Dedifferentiated amniotic fluid mesenchymal stem cell (primary cell): Measurements from ENCODE around the gene NDUFA6.

Experiments
- DNase-seq: peaks from one replicate; pipeline ENCODE4 v3.0.0-alpha.2; 2016; ENCODE audit errors: extremely low spot score

NDUFA6 gene

DNA sequence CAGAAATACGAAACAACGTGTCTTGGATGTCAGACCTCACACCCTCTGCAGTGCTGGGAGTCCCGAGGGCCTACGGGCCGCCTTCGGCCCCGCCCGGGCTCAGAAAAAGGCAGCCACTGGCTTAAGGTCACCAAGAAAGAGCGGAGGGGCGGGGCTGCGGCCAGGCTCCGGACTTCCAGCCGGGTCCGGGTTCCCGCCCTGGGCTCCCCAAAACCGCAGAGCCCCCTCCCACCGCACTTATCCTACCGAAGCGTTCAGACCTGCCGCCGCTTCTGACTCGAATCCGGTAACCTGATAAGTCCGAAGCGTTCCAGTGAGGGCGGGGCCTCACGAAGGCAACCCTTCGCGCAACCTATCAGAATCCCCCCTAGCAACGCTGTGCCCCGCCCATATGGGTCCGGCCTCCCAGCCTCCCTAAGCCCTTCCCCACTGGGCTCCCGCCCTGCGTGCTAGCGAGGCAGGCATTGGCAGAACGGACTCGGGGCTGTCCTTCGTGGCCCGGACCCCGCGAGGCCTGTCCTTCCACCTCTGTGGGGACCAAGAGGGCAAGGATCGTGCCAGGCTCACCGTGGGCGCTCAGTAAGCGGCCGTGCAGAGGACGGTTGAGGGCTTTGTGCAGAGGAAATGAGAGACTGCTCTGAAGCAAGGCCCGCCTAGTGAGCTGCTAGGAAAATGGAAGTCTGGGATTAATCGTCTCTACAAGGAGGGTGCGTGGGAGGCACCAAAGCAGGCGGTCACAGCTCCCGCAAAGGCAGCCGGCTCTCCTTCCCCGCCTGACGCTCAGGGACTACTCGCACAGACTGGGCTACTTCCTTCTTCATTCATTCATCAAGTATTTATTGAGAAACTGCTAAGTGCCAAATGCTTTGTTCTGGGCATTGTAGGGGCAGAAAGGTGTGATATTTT, 19.8 kb downstream of the NDUFA6 start, which contains the start of gene NAGA:
NAGA (minus strand) TSS at position 296 of the 906 bp plus-strand sequence. CDS start 515 bp downstream, outside the sequence.
- peak; percentile 94 for DNase-seq

DNA sequence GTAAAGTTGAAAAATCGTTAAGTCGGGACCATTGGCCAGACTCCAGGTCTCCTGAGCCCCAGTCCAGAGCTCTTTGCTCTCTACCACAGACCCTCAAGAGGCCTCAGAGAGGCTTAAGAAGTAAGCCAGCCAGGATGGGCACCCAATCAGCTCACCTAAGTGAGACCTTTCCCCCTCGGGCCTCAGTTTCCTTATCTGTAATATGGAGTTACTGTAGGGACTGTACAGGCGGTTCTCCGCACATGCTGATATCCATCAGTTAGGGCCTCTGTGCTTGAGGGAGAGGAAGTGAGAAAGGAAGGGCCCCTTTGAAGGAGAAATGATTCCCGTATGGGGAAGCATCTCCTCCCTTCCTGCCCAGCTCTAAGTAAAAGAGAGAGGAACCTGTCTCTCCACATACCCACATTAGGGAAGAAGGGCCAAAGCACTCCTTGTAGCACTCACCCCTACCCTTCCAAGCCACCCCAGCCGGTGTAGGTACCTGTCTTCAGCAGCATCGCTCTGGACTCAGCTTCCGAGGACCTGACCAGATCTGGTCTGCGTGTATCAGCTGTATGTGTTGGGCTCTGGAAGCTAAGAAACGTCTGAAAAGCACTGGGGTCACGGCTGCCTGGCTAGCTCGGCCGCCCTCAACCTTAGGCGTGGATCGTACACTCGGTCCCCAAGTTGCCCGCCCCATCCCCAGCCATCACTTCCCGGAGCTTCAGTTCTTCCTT, 20.6 kb downstream of the NDUFA6 start:
- DNase-seq = no peak

DNA sequence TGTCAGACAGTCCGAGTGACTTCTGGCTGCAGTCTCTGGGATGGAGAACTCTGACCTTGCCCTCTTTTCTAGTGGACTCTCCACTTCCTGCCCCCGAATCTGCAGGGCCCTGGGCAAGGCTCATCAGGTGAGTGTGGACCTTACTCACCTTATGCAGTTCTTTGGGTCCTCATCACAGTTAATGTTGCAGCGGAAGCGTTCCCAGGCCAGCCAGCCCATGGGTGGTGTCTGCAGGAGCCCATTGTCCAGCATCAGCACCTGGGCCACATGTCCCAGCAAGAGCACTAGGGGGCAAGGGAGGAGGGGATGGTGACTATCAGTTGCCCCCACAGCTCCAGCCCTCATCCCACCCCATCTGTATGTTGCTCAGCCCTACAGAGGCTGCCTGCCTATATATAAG, 22.3 kb downstream of the NDUFA6 start:
- DNase-seq = no peak

DNA sequence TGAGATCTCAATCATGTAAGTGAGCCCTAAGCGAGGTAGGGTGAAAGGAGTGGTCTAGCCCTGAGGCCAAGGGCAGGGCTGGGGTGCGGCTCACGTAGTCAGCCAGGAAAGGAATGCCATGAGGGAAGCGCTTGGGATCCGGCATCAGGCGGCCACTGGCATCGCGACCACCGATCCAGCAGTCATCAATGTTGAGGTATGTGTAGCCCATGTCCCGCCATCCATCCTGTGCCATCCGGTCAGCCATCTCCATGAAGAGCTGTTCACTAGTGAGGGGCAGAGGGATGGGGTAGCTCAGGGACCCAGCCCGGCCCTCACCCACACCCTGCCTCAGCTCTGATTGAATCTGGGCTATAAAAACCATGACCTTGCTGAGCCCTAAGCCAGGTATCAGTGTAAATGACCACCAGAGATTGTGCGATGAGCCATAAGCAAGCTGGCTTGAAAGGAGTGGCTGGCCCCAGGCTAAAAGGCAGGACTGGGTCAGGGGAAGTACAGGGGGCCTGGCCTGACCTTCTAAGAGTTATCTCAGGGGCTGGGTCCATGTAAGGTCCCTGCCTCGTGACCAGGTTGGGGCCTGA, 22.8 kb downstream of the NDUFA6 start:
- DNase-seq = no peak

DNA sequence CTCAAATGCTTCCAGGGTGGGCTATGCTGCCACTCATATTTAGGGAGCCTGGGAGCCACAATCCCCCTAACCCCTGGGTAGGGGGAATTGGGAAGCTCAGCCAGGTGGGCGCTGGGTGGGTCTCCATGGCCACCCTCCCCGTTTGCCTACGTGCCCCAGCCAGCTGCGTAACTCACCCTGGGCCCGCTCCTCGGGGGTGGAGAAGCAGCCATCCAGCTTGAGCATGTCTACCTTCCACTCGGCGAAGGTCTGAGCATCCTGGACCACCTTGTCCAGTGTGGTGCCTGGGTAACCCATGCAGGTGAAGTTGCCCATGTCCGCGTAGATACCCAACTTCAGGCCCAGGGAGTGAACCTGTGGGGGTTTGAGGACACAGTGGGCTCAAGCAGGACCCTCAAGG, 23.6 kb downstream of the NDUFA6 start:
- DNase-seq = no peak

DNA sequence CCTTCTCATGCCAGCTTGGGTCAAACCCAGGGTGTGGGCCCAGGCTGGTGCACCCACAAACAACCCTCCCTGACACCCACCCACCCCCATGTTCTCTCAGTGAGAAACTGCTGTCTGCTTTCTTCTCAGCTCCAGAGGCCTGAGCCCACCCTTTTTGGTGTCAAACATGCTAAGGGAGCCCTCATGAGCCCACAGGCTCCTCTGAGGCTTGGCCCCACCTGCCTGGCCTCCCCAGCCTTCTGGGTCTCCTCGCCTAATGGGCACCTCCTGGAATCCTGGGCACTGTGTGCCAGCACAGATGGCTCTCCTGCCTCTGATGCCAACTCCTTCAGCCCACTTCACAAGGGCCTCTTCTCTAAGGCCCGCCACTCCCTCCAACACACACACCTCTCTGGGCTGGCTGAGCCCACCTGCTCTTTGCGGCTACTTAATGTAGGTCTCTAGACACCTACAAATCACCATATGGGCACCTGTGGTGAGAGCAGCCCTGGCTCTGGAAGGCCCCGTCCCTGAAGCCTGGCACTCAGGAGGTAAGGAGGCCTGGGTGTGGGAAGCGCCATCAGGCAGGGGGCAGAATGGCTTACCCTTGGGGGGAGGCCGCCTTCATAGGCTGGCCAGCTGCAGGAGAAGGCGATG, 24.3 kb downstream of the NDUFA6 start:
- no peak for DNase-seq

DNA sequence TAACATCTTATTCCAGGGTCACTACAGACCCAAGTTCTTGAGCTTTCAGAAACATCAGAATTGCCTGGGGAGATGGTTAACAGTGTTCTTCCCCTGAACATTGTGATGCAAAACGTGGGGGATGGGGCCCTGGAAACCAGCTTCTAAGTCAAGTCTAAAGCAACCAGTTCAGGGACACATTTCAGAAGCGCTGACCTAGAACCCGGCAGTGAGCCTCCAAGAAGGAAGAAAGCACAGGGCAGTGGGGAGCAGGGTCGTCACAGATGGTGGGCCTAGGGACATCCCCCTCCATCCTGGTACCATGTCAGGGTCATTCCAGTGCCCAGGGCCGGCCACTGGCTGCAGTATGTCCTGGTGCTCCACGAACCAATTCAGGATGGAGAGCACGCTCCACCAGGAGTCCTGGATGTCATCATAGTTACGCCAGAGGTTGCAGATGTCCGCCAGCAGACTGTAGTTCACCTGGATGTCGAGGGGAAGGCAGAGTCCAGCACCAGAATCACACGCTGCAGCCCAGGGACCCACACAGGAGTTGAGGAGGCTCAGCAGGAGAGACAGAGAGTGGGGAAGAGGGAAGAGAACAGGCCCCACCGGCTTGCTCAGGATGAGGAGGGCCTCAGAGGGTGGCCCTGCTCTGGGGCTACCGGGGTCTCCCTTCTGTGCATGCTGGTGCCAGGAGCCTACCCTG, 25.0 kb downstream of the NDUFA6 start:
- DNase-seq = no peak

DNA sequence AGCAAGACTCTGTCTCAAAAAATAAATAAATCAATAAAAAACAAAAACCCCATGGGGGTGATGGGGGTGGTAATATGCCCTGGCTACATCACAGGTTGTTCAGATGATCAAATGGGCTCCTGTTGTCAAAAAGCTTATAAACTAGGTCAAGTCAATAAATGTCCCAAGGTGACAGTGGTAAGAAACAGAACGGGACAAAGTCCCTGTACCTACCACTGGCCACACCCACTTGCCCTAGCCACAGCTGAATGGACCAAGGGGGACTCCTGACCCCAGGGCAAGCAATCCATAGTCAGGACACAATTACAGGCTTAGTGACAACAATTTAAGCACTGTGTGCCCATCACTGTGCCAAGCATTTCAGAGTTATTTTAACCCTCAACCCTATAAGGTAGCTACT, 25.9 kb downstream of the NDUFA6 start:
- no peak for DNase-seq

DNA sequence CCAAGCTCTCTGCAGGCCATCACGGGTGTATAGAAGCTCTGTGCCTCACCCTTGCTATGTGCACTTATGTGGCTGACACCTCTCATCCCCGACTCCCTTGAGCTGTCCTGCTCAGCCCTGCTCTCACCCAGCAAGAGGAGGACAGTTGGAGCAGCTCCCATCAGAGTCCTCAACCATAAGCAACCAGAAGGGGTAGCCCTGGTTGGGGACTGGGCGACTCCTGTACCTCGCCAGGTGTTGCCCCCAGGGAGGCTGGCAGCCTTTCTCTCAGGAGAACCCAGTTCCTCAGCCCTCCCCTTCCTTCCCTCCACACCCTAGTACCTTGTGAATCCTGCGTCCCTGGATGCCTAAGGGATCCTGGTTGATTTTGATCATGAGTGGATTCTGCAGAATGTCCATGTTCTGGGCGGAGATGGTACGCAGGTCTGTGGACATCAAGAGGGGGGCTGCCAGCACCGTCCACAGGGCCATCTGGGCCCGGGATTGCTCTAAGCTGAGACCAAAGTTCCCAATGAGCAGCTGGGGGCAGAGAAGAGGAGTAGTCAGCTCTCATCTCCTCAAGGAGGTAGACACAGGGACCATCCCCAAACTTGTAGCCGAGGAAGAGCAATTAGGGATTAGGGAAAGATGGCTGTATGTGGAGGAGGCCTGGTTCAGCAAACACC, 27.9 kb downstream of the NDUFA6 start:
- DNase-seq = no peak

DNA sequence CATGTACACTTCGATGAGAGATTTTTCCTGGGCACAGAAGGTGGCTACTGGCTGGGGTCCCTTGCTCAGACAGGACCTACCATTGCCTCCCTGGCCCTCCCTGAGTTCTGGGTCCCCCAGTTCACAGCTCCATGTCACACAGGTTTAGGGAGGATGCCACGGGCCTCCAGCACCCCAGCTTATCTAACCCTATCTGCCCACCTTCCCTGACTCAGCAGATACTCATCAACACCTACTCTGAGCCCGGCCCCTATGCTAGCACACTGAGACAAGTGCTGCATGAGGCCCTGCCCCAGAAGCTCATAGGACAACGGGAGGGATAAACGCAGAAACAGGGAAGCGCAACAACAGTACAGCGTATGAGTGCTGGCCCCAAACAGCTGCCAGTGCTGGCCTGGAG, 29.5 kb downstream of the NDUFA6 start:
- DNase-seq = no peak

DNA sequence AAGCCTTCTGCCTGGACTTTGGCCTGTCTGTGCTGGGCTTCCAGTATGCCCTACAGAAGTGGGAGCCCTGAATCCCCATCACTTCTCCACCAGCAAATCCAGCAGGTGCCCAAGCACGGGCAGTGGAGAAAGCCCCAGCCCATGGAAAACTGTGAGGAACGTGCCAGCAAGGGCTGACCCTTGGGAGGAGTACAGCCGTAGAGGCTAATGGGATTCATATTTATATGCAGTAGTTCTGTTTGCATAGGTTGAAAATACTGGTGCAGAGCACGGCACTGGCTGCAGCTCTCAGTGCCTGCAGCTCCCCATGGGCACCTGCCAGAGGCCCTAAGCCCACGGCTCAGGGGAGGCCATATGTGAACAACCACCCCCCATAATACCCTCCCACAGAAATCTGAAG, 30.1 kb downstream of the NDUFA6 start:
- no peak for DNase-seq

DNA sequence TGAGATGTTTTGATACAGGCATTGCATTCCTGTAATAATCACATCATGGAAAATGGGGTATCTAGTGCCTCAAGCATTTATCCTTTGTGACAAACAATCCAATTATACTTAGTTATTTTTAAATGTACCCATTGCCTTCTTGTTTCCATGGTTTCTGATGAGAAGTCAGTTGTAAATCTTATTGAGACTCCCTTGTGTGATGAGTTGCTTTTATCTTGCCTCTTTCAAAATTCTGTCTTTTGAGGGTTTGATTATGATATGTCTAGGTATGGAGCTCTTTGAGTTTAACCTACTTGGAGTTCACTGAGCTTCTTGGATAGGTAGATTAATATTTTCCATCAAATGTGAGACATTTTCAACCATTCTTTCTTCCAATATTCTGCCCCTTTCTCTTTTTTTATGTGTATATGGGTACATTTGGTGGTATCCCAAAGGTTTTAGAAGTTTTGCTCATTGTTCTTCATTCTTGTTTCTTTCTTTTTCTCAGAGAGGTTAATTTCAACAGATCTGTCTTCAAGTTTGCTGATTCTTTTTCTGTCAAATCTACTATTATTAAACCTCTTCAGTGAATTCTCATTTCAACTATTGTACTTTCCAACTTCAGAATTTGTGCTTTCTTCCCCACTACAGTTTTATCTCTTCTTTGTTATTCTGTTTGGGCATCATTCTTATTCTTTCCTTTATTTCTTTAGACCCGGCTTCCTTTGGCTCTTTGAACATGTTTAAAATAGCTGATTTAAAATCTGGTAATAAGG, 33.6 kb downstream of the NDUFA6 start:
- no peak for DNase-seq

DNA sequence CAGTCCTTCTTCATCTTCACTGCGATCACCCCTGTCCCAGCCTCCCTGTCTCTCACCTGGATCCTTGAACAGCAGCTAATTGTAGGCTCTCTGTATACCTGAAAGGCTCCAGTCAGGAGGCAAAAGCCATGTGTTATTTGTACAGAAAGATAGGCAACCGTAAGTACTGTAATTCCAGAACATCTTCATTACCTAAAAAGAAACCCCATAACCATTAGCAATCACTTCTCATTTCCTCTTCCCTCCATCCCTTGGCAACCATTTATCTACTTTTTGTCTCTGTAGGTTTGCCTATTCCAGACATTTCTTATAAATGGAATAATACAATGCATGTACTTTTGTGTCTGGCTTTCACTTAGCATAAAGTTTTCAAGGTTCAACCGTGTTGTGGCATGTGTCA, 37.8 kb downstream of the NDUFA6 start:
- no peak for DNase-seq

DNA sequence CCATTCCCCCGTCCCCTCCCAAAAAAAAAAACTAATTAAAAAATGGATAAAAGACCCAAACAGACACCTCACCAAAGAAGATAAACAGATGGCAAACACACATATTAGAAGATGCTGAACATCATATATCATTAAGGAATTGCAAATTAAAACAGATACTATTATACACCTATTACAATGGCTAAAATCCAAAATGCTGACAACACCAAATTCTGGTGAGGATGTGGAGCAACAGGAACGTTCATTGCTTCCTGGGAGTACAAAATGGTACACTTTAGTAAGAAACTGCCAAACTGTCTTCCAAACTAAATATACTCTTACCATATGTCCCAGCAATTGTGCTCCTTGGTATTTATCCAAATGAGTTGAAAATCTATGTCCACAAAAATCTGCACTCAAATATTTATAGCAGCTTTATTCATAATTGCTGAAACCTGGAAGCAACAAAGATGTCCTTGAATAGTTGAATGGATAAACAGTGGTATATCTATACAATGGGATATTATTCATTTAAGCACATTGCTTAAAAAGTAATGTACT, 39.9 kb downstream of the NDUFA6 start:
- DNase-seq = no peak

DNA sequence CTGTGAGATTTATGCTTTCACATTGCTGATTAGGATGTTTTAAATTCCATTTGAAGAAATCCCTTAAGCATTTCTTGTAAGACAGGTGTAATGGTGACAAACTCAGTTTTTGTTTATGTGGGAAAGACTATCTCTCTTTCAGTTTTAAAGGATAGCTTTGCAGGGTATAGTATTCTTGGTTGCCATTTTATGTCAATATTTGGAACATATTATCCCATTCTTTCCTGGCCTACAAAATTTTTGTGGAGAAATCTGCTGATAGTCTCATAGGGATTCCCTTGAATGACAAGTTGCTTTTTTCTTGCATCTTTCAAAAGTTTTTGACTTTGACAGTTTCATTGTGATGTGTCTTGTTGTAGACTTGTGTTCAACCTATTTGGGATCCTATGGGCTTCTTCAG, 48.8 kb downstream of the NDUFA6 start:
- DNase-seq = no peak

DNA sequence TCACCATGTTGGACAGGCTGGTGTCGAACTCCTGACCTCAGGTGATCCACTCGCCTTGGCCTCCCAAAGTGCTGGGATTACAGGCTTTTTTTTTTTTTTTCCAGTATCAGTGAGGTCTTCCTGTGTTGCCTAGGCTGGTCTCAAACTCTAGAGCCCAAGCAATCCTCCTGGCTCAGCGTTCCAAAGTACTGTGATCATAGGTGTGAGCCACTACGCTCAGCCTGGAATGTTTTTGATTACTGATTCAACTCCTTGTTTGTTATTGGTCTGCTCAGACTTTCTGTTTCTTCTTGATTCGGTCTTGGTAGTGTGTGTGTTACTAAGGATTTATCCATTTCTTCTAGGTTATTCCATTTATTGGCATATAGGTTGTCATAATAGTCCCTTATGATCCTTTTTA, 51.3 kb downstream of the NDUFA6 start:
- DNase-seq = no peak
